Right lobe of liver (tissue), 4 donors: ENCODE measurements around the gene CXCL1.

Source experiments
- POLR2A ChIP-seq: fragments of 450-650 bp; IDR thresholded peaks from one replicate; pipeline ENCODE4 v1.6.1; 2017; ENCODE audit warnings: antibody characterized with exemption, mild to moderate bottlenecking
- TF ChIP-seq, protein P1 (sequence below), 4 donors: fragments of 200-600 bp in 3 of 4; fragments of 450-650 bp in 1 of 4; IDR thresholded peaks; one replicate each; pipeline versions ENCODE4 v1.5.1 to v1.8.0; 2016 to 2022; ENCODE audit warnings: antibody characterized with exemption in 4 of 4, mild to moderate bottlenecking in 2 of 4
- donor health status: DM: no; HTN: no; CAD: no.
- donor health status: DM: no; HTN: no; CAD: no.
- donor health status: DM: no; HTN: yes; CAD: no.

GRCh38 chr4:73839071-73839470 lies 30.1 kb upstream of the CXCL1 start:
- TF ChIP-seq, protein P1, sequence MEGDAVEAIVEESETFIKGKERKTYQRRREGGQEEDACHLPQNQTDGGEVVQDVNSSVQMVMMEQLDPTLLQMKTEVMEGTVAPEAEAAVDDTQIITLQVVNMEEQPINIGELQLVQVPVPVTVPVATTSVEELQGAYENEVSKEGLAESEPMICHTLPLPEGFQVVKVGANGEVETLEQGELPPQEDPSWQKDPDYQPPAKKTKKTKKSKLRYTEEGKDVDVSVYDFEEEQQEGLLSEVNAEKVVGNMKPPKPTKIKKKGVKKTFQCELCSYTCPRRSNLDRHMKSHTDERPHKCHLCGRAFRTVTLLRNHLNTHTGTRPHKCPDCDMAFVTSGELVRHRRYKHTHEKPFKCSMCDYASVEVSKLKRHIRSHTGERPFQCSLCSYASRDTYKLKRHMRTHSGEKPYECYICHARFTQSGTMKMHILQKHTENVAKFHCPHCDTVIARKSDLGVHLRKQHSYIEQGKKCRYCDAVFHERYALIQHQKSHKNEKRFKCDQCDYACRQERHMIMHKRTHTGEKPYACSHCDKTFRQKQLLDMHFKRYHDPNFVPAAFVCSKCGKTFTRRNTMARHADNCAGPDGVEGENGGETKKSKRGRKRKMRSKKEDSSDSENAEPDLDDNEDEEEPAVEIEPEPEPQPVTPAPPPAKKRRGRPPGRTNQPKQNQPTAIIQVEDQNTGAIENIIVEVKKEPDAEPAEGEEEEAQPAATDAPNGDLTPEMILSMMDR (IDR thresholded peaks at IDR 0.05), result no peak
- TF ChIP-seq POLR2A, result no peak
